Choroid plexus epithelial cell (primary cell): ENCODE results near the gene ZNF701.

Experiments used
- DNase-seq: peaks from one replicate; pipeline ENCODE4 v3.0.0-alpha.2; 2010; ENCODE audit warnings: low read depth
- H3K4me3 ChIP-seq: 2 replicates; pipeline ENCODE4 v1.5.1; 2011; ENCODE audit warnings: low read depth, mild to moderate bottlenecking, control low read depth, low read length, moderate library complexity
- CTCF ChIP-seq: conservative IDR thresholded peaks from 2 replicates; pipeline ENCODE4 v1.5.1; 2011; ENCODE audit warnings: low read depth, mild to moderate bottlenecking, control low read depth, inconsistent platforms, low read length, moderate library complexity

The ZNF701 gene

DNA sequence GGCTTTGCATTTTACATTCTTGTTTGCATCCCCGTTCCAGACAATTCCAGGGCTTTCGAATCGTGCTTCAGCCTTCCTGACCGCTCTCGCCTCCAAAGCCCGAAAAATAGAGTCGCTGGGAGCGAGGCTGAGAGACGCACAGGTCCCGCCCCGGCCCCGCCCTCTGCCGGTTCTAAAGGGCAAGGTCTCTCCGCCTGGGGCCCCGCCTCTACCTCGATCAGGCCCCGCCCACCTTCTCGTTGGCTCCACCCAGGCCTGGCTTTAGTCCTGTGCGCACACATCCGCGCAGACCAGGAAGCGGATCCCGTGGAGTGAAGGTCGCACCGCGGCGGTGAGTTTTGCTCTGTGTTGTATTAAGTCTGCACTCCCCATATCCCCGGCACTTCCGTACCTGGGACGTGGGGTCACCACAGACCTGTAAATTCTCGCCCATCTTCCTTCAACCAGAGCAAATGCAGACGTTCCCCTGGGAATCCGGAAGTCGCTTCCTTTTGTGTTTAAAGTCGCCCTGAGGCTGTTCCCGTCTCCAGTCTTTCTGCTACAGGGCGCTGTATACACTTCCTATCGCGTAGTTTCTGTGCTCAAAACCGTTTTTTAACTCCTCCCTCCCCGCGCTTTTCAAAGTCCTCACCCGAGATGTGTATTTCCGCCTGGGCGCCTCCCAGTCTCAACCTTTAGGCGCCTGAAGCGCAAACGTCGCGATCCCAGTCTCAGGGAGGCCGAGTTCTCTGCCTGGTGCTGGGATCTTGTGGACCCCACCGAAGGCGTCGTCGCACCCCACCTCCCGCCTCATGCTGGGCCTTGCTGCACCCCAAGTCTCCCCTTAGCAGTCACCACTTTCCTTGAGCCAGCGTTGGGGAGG is at the start of gene ZNF701:
TSS of gene ZNF701 (plus strand) at position 288 of the 862 bp plus-strand sequence. CDS start 3,861 bp downstream, outside the sequence.
- DNase-seq, result peak; percentile 96
- TF ChIP-seq CTCF, result peak; percentile 34
- peak within 1 kb of the TSS; percentile 93 for H3K4me3 ChIP-seq

GRCh38 chr19:52522551-52522950 is 47.5 kb upstream of the ZNF701 start:
- no peak overlapping the region for H3K4me3 ChIP-seq
- no peak for DNase-seq
- TF ChIP-seq CTCF, result no peak

DNA sequence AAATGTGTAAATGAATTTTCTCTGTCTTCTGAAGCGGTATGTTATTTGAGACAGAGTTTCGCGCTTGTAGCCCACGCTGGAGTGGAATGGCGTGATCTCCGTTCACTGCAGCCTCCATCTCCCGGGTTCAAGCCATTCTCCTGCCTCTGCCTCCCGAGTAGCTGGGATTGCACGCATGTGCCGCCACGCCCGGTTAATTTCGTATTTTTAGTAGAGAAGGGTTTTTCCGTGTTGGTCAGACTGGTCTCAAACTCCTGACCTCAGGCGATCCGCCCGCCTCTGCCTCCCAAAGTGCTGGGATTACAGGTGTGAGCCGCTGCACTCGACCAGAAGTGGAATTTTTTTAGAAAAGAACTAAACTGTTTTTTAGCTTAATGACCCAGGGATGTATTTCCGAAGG is 46.0 kb upstream of the ZNF701 start:
- no peak for TF ChIP-seq CTCF
- no peak for DNase-seq
- H3K4me3 ChIP-seq, result no peak overlapping the region

GRCh38 chr19:52527134-52527955 is 42.7 kb upstream of the ZNF701 start, which contains the start of gene ZNF808:
ZNF808 (plus strand) TSS chr19:52527668; CDS start chr19:52543285, 15,617 bp downstream.
- TF ChIP-seq CTCF, result peak; percentile 78
- peak; percentile 91 for DNase-seq
- H3K4me3 ChIP-seq, result peak within 1 kb of the TSS; percentile 85

DNA sequence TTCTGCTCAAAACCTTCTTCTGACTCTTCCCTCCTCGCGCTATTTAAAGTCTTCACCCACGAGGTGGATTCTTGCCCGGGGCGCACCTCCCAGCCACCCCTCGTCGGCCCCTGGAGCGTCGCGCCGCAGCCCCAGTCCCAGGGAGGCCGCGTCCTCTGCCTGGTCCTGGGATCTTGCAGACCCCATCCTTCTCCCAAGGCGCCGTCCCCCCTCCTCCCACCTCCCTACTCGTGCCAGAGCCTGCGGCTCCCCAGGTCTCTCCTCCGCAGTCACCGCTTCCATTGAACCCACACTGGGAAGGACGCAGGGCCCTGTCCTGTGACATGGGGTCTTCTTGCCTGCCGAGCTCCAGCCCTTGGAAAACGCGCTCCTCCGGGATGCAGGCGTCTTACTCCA is 42.1 kb upstream of the ZNF701 start:
- peak overlapping the region; percentile 85 for H3K4me3 ChIP-seq
- no peak for DNase-seq
- no peak for TF ChIP-seq CTCF

DNA sequence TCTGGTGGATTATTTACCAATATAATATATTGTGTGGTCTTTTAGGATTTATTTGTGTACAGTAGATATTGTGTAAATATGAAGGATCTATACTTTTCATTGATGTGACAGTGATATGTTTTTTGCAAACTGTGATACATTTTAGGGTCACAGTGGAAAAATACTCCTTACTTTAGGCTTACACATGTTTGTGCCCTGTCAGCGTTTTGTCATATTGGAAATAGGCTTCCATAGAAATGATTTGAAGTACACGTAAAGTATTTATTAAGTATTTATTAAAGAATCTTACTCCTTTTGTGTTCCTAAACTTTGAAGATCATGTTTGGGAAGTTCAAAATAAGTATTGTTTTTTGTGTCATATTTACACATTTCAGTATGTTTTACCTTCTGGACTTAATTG is 37.6 kb upstream of the ZNF701 start:
- no peak overlapping the region for H3K4me3 ChIP-seq
- no peak for TF ChIP-seq CTCF
- no peak for DNase-seq
